Fibroblast of lung (primary cell): ENCODE measurements around the gene PCDHGB5. TPM values are rescaled to one million over a fixed set of nuclear protein-coding genes. Genes with fewer than 3 reads are reported as not detected.

Source experiments
- DNase-seq, 2 donors: peaks; one replicate each; pipeline versions ENCODE4 v3.0.0 to v3.0.0-alpha.2; 2010; ENCODE audit warnings: low read depth in 2 of 2
- H2AFZ ChIP-seq: 2 replicates; pipeline ENCODE4 v1.5.1; 2012; ENCODE audit warnings: low read length, control low read depth, inconsistent platforms
- H3K27ac ChIP-seq: 2 replicates; pipeline ENCODE4 v1.5.1; 2011; ENCODE audit warnings: low read length, control low read depth; ENCODE audit not compliant: insufficient read depth
- H3K27me3 ChIP-seq: 2 replicates; pipeline ENCODE4 v1.5.1; 2011; ENCODE audit warnings: mild to moderate bottlenecking, low read length; ENCODE audit not compliant: control insufficient read depth, insufficient read depth
- H3K36me3 ChIP-seq: 2 replicates; pipeline ENCODE4 v1.5.1; 2011; ENCODE audit warnings: low read length; ENCODE audit not compliant: control insufficient read depth, insufficient read depth
- H3K4me1 ChIP-seq: 2 replicates; pipeline ENCODE4 v1.5.1; 2011; ENCODE audit warnings: low read length; ENCODE audit not compliant: control insufficient read depth, insufficient read depth; ENCODE audit errors: extremely low read depth
- H3K4me2 ChIP-seq: 2 replicates; pipeline ENCODE4 v1.5.1; 2011; ENCODE audit warnings: low read length, control low read depth; ENCODE audit not compliant: insufficient read depth; ENCODE audit errors: extremely low read depth
- H3K4me3 ChIP-seq, 4 experiments: fragments of 200-600 bp in 1 of 4; sonication (generic) in 1 of 4; replicated peaks in 1 of 4; 2 replicates each; pipeline ENCODE4 v1.5.1; 2011 to 2016; ENCODE audit warnings: low read length in 4 of 4, low read depth in 3 of 4, mild to moderate bottlenecking in 3 of 4, control low read depth in 2 of 4, inconsistent platforms in 1 of 4, mixed read lengths in 1 of 4; ENCODE audit not compliant: insufficient read depth in 1 of 4; ENCODE audit errors: control extremely low read depth in 1 of 4
- H3K79me2 ChIP-seq: 2 replicates; pipeline ENCODE4 v1.5.1; 2012; ENCODE audit warnings: mild to moderate bottlenecking, low read length, inconsistent platforms; ENCODE audit not compliant: control insufficient read depth, insufficient read depth
- H3K9ac ChIP-seq: 2 replicates; pipeline ENCODE4 v1.5.1; 2011; ENCODE audit warnings: mild to moderate bottlenecking, low read length, control low read depth; ENCODE audit not compliant: insufficient read depth
- H3K9me3 ChIP-seq: 2 replicates; pipeline ENCODE4 v1.5.1; 2012; ENCODE audit warnings: low read depth, low read length; ENCODE audit not compliant: control insufficient read depth, insufficient read depth
- H4K20me1 ChIP-seq: 2 replicates; pipeline ENCODE4 v1.5.1; 2011; ENCODE audit warnings: low read length; ENCODE audit not compliant: control insufficient read depth, insufficient read depth; ENCODE audit errors: extremely low read depth
- CTCF ChIP-seq, 2 donors: IDR thresholded peaks in 1 of 2; conservative IDR thresholded peaks in 1 of 2; 1 replicate in 1 of 2; 2 replicates in 1 of 2; pipeline ENCODE4 v1.5.1; 2011 to 2012; ENCODE audit warnings: low read length in 2 of 2, control low read depth in 1 of 2, inconsistent platforms in 1 of 2, low read depth in 1 of 2, mild to moderate bottlenecking in 1 of 2
- EZH2 ChIP-seq: IDR thresholded peaks from 2 replicates; pipeline ENCODE4 v1.5.1; 2012; ENCODE audit warnings: low read length, control low read depth, mild to moderate bottlenecking; ENCODE audit errors: missing control alignments
- polyA plus RNA-seq, 2 donors: library from polyadenylated mRNA; depleted of rRNA in 1 of 2; stranded (reverse) in 1 of 2; unstranded in 1 of 2; fragments of >200 nt; gene quantifications; 2 replicates each; pipeline ENCODE4 v1.2.1, GENCODE V29; 2011 to 2012; ENCODE audit warnings: missing spikeins in 1 of 2
- total RNA-seq: library from RNA; depleted of rRNA; stranded (reverse); fragments of >200 nt; gene quantifications from 2 replicates; pipeline ENCODE4 v1.2.1, GENCODE V29; 2014

Gene PCDHGB5
- total and polyA plus RNA-seq, 2 donors (not counting 1 experiment from before 2014, with no cell fraction given), result 19.6 to 21.5 TPM

DNA sequence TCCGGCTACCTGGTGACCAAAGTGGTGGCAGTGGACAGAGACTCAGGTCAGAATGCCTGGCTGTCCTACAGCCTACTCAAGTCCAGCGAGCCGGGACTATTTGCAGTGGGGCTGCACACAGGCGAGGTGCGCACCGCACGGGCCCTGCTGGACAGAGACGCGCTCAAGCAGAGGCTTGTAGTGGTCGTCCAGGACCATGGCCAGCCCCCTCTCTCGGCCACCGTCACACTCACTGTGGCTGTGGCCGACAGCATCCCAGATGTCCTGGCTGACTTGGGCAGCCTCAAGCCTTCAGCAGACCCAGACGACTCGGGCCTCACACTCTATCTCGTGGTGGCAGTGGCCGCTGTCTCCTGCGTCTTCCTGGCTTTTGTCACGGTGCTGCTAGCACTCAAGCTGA lies 40.8 kb upstream of the PCDHGB5 start:
- TF ChIP-seq CTCF (conservative IDR thresholded peaks at IDR 0.05 in 1 of 2, IDR thresholded peaks at IDR 0.05 in 1 of 2; ENCODE audit: low read depth in 1 of 2, low read length in 2 of 2), result no peak
- no peak for TF ChIP-seq EZH2
- H3K4me2 ChIP-seq, result no peak overlapping the region
- H3K4me3 ChIP-seq, result no peak overlapping the region
- H3K9ac ChIP-seq, result no peak overlapping the region
- no peaks in the 10 kb centered on the region for H3K9me3 ChIP-seq
- no peaks in the 10 kb centered on the region for H4K20me1 ChIP-seq
- H3K4me1 ChIP-seq, result no peaks in the 10 kb centered on the region
- H3K27me3 ChIP-seq, result peaks cover 5% of the 10 kb centered on the region
- no peak overlapping the region for H3K27ac ChIP-seq
- no peaks in the 10 kb centered on the region for H3K36me3 ChIP-seq
- H3K79me2 ChIP-seq, result no peaks in the 10 kb centered on the region
- DNase-seq, result no peak
- no peak overlapping the region for H2AFZ ChIP-seq

DNA sequence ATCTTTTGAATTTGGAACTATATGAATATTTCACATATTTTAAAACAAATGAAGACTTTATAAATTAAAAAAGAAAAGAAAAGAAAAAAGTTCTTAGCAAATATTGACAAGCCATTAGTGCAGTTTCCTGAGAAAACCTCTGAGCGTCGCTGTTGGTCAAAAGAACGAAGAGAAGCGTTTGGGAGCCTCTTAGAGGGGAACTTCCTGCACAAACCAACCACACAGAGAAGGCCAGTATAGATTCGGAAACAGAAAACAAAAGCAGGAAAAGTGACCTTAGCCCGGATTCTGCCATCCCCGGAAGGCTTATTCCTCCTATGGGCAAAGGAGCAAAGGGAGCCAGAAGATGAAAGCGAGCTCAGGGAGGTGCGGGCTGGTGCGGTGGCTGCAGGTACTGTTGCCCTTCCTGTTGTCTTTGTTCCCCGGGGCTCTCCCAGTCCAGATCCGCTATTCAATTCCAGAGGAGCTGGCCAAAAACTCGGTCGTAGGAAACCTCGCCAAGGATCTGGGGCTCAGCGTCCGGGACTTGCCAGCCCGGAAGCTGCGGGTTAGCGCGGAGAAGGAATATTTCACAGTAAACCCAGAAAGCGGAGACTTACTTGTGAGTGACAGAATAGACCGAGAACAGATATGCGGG lies 37.8 kb upstream of the PCDHGB5 start, which contains the start of gene PCDHGB2:
PCDHGB2 (plus strand) TSS at position 205 of the 637 bp plus-strand sequence; CDS start at position 347, 142 bp downstream.
- H3K36me3 ChIP-seq, result no peaks in the 10 kb centered on the region
- H2AFZ ChIP-seq, result no peak within 1 kb of the TSS
- H3K4me3 ChIP-seq, result peak within 1 kb of the TSS; percentile 20 to 58 (median 40)
- no peak within 1 kb of the TSS for H3K4me2 ChIP-seq
- H3K27me3 ChIP-seq, result peaks cover 21% of the 10 kb centered on the region
- no peaks in the 10 kb centered on the region for H3K4me1 ChIP-seq
- H3K9ac ChIP-seq, result no peak within 1 kb of the TSS
- TF ChIP-seq EZH2 (no peak), CTCF (conservative IDR thresholded peaks at IDR 0.05 in 1 of 2, IDR thresholded peaks at IDR 0.05 in 1 of 2; ENCODE audit: low read depth in 1 of 2, low read length in 2 of 2) (peak; percentile 48 to 61)
- H3K9me3 ChIP-seq, result peaks cover 3% of the 10 kb centered on the region
- H4K20me1 ChIP-seq, result no peaks in the 10 kb centered on the region
- peak; percentile 43 to 65 for DNase-seq
- no peak within 1 kb of the TSS for H3K27ac ChIP-seq
- no peaks in the 10 kb centered on the region for H3K79me2 ChIP-seq

DNA sequence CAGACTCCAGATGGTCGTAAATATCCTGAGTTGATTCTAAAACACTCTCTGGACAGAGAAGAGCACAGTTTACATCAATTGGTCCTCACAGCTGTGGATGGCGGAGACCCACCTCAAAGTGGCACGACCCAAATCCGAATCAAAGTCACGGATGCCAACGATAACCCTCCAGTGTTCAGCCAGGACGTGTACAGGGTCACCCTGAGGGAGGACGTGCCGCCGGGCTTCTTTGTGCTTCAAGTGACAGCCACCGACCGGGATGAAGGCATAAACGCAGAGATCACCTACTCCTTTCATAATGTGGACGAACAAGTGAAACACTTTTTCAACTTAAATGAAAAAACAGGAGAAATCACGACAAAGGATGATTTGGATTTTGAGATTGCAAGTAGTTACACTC lies 37.1 kb upstream of the PCDHGB5 start:
- H4K20me1 ChIP-seq, result no peaks in the 10 kb centered on the region
- no peaks in the 10 kb centered on the region for H3K4me1 ChIP-seq
- no peak for TF ChIP-seq CTCF (conservative IDR thresholded peaks at IDR 0.05 in 1 of 2, IDR thresholded peaks at IDR 0.05 in 1 of 2; ENCODE audit: low read depth in 1 of 2, low read length in 2 of 2)
- no peak for TF ChIP-seq EZH2
- no peak for DNase-seq
- no peak overlapping the region for H2AFZ ChIP-seq
- H3K4me2 ChIP-seq, result no peak overlapping the region
- no peak overlapping the region for H3K9ac ChIP-seq
- no peaks in the 10 kb centered on the region for H3K79me2 ChIP-seq
- H3K27me3 ChIP-seq, result peaks cover 29% of the 10 kb centered on the region
- no peaks in the 10 kb centered on the region for H3K36me3 ChIP-seq
- no peak overlapping the region for H3K27ac ChIP-seq
- peak overlapping the region in 1 of 4 experiments; percentile 58 for H3K4me3 ChIP-seq
- peaks cover 5% of the 10 kb centered on the region for H3K9me3 ChIP-seq
